HepG2 (cell line): Measurements from ENCODE around the gene DISP2. TPM values are rescaled to one million over a fixed set of nuclear protein-coding genes. Genes with fewer than 3 reads are reported as not detected.
A peak's percentile ranks its signal among the peaks of the same experiment; 100 is the strongest.

Source experiments
- BORCS8-MEF2B ChIP-seq: sonication (generic); formaldehyde crosslinking; IDR thresholded peaks from 2 replicates; pipeline ENCODE4 v1.8.0; 2022; ENCODE audit warnings: mild to moderate bottlenecking, missing genetic modification reagents
- CBX5 ChIP-seq: sonication (generic); formaldehyde crosslinking; IDR thresholded peaks from 2 replicates; pipeline ENCODE4 v1.4.0; 2020; ENCODE audit warnings: missing genetic modification reagents, borderline replicate concordance
- ELF1 ChIP-seq: sonication (generic); formaldehyde crosslinking; IDR thresholded peaks from 2 replicates; pipeline ENCODE4 v1.4.0; 2020; ENCODE audit warnings: missing genetic modification reagents
- GABPB1 ChIP-seq: IDR thresholded peaks from 2 replicates; pipeline ENCODE4 v1.6.1; 2016; ENCODE audit warnings: mild to moderate bottlenecking, missing genetic modification reagents, moderate library complexity, missing compliant biosample characterization
- GATAD1 ChIP-seq: IDR thresholded peaks from 2 replicates; pipeline ENCODE4 v1.6.1; 2016; ENCODE audit warnings: missing genetic modification reagents, missing compliant biosample characterization
- IRX3 ChIP-seq: sonication (generic); formaldehyde crosslinking; IDR thresholded peaks from 2 replicates; pipeline ENCODE4 v1.8.1; 2023; ENCODE audit warnings: mild to moderate bottlenecking, low read depth, missing genetic modification reagents, borderline replicate concordance
- KDM4B ChIP-seq: sonication (generic); formaldehyde crosslinking; IDR thresholded peaks from 2 replicates; pipeline ENCODE4 v1.4.0; 2020; ENCODE audit warnings: missing genetic modification reagents
- MAFF ChIP-seq: IDR thresholded peaks from 2 replicates; pipeline ENCODE4 v1.6.1; 2011; ENCODE audit warnings: low read depth, low read length, improper control_type of control experiment
- MED13 ChIP-seq: sonication (generic); formaldehyde crosslinking; IDR thresholded peaks from 2 replicates; pipeline ENCODE4 v1.5.0; 2020; ENCODE audit warnings: missing genetic modification reagents
- MIXL1 ChIP-seq: IDR thresholded peaks from 2 replicates; pipeline ENCODE4 v1.6.1; 2016
- POLR2AphosphoS2 ChIP-seq: IDR thresholded peaks from 2 replicates; pipeline ENCODE4 v1.6.1; 2011; ENCODE audit warnings: low read depth, low read length, improper control_type of control experiment
- POLR2AphosphoS5 ChIP-seq: IDR thresholded peaks from 2 replicates; pipeline ENCODE4 v1.6.1; 2012; ENCODE audit warnings: low read depth, low read length
- RBM39 ChIP-seq: fragments of 200-400 bp; formaldehyde crosslinking; IDR thresholded peaks from one replicate; pipeline ENCODE4 v1.6.1; 2018; ENCODE audit warnings: antibody characterized with exemption, mild to moderate bottlenecking, low read depth, low read length; ENCODE audit not compliant: poor library complexity, severe bottlenecking
- TFE3 ChIP-seq: IDR thresholded peaks from 2 replicates; pipeline ENCODE4 v1.6.1; 2016
- XBP1 ChIP-seq: sonication (generic); formaldehyde crosslinking; IDR thresholded peaks from 2 replicates; pipeline ENCODE4 v1.5.0; 2020; ENCODE audit warnings: missing genetic modification reagents
- ZBTB14 ChIP-seq: sonication (generic); formaldehyde crosslinking; IDR thresholded peaks from 2 replicates; pipeline ENCODE4 v1.4.0; 2020; ENCODE audit warnings: missing genetic modification reagents
- ZNF12 ChIP-seq: sonication (generic); formaldehyde crosslinking; IDR thresholded peaks from 2 replicates; pipeline ENCODE4 v1.5.0; 2020; ENCODE audit warnings: missing genetic modification reagents
- ZNF615 ChIP-seq: sonication (generic); formaldehyde crosslinking; IDR thresholded peaks from 2 replicates; pipeline ENCODE4 v1.5.0; 2020; ENCODE audit warnings: mild to moderate bottlenecking, missing genetic modification reagents, borderline replicate concordance
- ZNF703 ChIP-seq: sonication (generic); formaldehyde crosslinking; IDR thresholded peaks from 2 replicates; pipeline ENCODE4 v1.5.1; 2020; ENCODE audit warnings: missing genetic modification reagents, mild to moderate bottlenecking, moderate library complexity, borderline replicate concordance
- ZNF782 ChIP-seq: sonication (generic); formaldehyde crosslinking; IDR thresholded peaks from 2 replicates; pipeline ENCODE4 v1.4.0; 2020; ENCODE audit warnings: missing genetic modification reagents, mild to moderate bottlenecking, borderline replicate concordance
- polyA plus RNA-seq, 8 experiments: library from polyadenylated mRNA; depleted of rRNA in 3 of 8; stranded (reverse) in 7 of 8; unstranded in 1 of 8; fragments of >200 nt; fragmentation: Illumina TruSeq in 4 of 8; extraction: Trizol in 4 of 8; gene quantifications; 2 replicates each; pipeline versions ENCODE4 v1.2.1 to v1.2.3, GENCODE V29; 2011 to 2016; ENCODE audit warnings: low read depth in 4 of 8, missing spikeins in 1 of 8, mixed read lengths in 1 of 8; ENCODE audit not compliant: insufficient read depth in 1 of 8
- total RNA-seq, 5 experiments: library from RNA; depleted of rRNA; stranded (reverse); fragments of >200 nt; fragmentation: Illumina TruSeq; extraction: Trizol; gene quantifications; 2 replicates each; pipeline ENCODE4 v1.2.3, GENCODE V29; 2016; ENCODE audit warnings: low read depth in 1 of 5
- TF ChIP-seq, protein P1 (sequence below): sonication (generic); formaldehyde crosslinking; IDR thresholded peaks from 2 replicates; pipeline ENCODE4 v1.5.0; 2020; ENCODE audit warnings: missing genetic modification reagents, mild to moderate bottlenecking, borderline replicate concordance
- TF ChIP-seq, protein P2 (sequence below): sonication (generic); formaldehyde crosslinking; IDR thresholded peaks from 2 replicates; pipeline ENCODE4 v1.4.0; 2020; ENCODE audit warnings: mild to moderate bottlenecking, low read depth, missing genetic modification reagents
- TF ChIP-seq, protein P3 (sequence below): sonication (generic); formaldehyde crosslinking; IDR thresholded peaks from 2 replicates; pipeline ENCODE4 v1.9.0; 2022; ENCODE audit warnings: low read depth, missing genetic modification reagents
- TF ChIP-seq, protein P4 (sequence below): sonication (generic); formaldehyde crosslinking; IDR thresholded peaks from 2 replicates; pipeline ENCODE4 v1.8.0; 2022; ENCODE audit warnings: mild to moderate bottlenecking, missing genetic modification reagents, moderate library complexity

The DISP2 gene
- total and polyA plus RNA-seq, 2 of the 13 experiments (the other 11 are each of a cell fraction or from before 2014, with no cell fraction given): 0.09 to 0.32 TPM

DNA sequence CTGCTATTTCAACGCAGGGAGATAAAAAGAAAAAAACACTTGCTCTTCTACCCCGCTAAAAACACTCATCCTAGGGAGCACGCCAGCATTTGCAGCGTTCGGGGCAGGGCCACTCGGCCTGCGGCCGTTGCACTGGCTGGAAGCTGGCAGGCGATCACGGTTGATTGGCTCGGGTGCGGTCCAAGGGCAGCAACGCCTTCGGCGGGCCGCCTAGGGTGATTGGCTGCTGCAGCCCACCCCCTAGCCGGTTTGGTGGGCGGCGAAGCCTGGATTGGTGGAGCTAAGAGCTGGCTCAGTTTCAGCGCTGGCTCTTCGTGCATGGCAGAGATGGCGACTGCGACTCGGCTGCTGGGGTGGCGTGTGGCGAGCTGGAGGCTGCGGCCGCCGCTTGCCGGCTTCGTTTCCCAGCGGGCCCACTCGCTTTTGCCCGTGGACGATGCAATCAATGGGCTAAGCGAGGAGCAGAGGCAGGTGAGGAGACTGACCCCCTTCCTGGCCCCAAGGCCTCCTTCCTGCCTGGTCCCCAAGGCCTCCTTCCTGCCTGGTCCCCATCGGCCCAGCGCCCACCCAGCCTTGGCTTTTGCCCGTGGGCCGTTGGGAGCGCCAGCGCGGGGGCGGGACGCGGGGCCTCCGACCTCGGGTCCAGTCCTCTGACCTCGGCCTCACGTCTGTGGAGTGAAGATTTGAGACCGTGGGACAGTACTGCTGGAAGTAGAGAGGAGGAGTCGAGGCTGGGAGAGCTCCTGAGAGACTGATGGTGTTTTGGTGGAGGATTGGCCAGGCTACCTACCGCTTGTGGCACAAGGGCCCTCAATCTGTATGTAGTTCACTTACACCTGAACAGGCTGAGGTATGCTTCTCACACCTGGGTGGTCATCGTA, 47.7 kb downstream of the DISP2 start, which contains the start of gene IVD (continued):
- TF ChIP-seq RBM39 (peak; percentile 86), ZNF703 (CRISPR knock-in tag) (no peak), ELF1 (CRISPR knock-in tag) (no peak), TFE3 (CRISPR knock-in tag) (no peak), BORCS8-MEF2B (CRISPR knock-in tag) (peak; percentile 74), GATAD1 (CRISPR knock-in tag) (peak; percentile 80), ZBTB14 (no peak), MIXL1 (CRISPR knock-in tag) (no peak), MED13 (CRISPR knock-in tag) (no peak), XBP1 (CRISPR knock-in tag) (no peak), GABPB1 (CRISPR knock-in tag) (peak; percentile 83), IRX3 (0 out of 2 replicates have a peak, but pooled peaks have one; percentile 36), ZNF12 (CRISPR knock-in tag) (no peak; the same call in 1 of the 2 replicates), ZNF782 (CRISPR knock-in tag) (peak; percentile 51; the same call in 1 of the 2 replicates), POLR2AphosphoS2 (no peak), CBX5 (no peak), MAFF (no peak), ZNF615 (CRISPR knock-in tag) (no peak), KDM4B (CRISPR knock-in tag) (no peak), POLR2AphosphoS5 (peak; percentile 91)
- TF ChIP-seq, protein P1, sequence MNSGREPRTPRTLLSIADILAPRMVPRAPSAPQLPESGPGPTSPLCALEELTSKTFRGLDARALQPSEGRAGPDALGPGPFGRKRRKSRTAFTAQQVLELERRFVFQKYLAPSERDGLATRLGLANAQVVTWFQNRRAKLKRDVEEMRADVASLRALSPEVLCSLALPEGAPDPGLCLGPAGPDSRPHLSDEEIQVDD: no peak
- TF ChIP-seq, protein P2, sequence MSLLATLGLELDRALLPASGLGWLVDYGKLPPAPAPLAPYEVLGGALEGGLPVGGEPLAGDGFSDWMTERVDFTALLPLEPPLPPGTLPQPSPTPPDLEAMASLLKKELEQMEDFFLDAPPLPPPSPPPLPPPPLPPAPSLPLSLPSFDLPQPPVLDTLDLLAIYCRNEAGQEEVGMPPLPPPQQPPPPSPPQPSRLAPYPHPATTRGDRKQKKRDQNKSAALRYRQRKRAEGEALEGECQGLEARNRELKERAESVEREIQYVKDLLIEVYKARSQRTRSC: 0 out of 2 replicates have a peak, but pooled peaks have one; percentile 4
- TF ChIP-seq, protein P3, sequence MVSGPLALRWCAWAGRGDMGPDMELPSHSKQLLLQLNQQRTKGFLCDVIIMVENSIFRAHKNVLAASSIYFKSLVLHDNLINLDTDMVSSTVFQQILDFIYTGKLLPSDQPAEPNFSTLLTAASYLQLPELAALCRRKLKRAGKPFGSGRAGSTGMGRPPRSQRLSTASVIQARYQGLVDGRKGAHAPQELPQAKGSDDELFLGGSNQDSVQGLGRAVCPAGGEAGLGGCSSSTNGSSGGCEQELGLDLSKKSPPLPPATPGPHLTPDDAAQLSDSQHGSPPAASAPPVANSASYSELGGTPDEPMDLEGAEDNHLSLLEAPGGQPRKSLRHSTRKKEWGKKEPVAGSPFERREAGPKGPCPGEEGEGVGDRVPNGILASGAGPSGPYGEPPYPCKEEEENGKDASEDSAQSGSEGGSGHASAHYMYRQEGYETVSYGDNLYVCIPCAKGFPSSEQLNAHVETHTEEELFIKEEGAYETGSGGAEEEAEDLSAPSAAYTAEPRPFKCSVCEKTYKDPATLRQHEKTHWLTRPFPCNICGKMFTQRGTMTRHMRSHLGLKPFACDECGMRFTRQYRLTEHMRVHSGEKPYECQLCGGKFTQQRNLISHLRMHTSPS (CRISPR knock-in tag): no peak; the same call in 1 of the 2 replicates
- TF ChIP-seq, protein P4, sequence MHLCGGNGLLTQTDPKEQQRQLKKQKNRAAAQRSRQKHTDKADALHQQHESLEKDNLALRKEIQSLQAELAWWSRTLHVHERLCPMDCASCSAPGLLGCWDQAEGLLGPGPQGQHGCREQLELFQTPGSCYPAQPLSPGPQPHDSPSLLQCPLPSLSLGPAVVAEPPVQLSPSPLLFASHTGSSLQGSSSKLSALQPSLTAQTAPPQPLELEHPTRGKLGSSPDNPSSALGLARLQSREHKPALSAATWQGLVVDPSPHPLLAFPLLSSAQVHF (CRISPR knock-in tag): no peak
